ENCODE data around the gene TUFT1. TPM values are rescaled to one million over a fixed set of nuclear protein-coding genes. Genes with fewer than 3 reads are reported as not detected.

The TUFT1 gene
- total RNA-seq, 1 experiment from 2014 or later: 7.9 TPM

GRCh38 chr1:151545542-151545941 lies 5.4 kb downstream of the TUFT1 start:
- no peak for TF ChIP-seq ZNF671 (CRISPR knock-in tag; IDR thresholded peaks at IDR 0.05)
- no peak for TF ChIP-seq ARID4B (CRISPR knock-in tag; IDR thresholded peaks at IDR 0.05; ENCODE audit: borderline replicate concordance)
- TF ChIP-seq FOXJ3 (CRISPR knock-in tag; IDR thresholded peaks at IDR 0.05; ENCODE audit: borderline replicate concordance): no peak
- TF ChIP-seq, protein P1, sequence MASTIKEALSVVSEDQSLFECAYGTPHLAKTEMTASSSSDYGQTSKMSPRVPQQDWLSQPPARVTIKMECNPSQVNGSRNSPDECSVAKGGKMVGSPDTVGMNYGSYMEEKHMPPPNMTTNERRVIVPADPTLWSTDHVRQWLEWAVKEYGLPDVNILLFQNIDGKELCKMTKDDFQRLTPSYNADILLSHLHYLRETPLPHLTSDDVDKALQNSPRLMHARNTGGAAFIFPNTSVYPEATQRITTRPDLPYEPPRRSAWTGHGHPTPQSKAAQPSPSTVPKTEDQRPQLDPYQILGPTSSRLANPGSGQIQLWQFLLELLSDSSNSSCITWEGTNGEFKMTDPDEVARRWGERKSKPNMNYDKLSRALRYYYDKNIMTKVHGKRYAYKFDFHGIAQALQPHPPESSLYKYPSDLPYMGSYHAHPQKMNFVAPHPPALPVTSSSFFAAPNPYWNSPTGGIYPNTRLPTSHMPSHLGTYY (CRISPR knock-in tag; IDR thresholded peaks at IDR 0.05): no peak
- H3K36me3 Mint-ChIP-seq: no peaks in the 10 kb centered on the region
- DNase-seq (ENCODE audit: low spot score): no peak
- H3K27me3 Mint-ChIP-seq (ENCODE audit: low read depth): peaks cover 3% of the 10 kb centered on the region; the same call in 1 of the 2 replicates
- H3K4me1 Mint-ChIP-seq: peaks cover 25% of the 10 kb centered on the region
- no peak overlapping the region for H3K4me3 Mint-ChIP-seq
- CTCF ChIA-PET: no interaction called here
- no peaks in the 10 kb centered on the region for H3K9me3 Mint-ChIP-seq
- peak overlapping the region; percentile 57 for H3K27ac Mint-ChIP-seq
- POLR2A ChIA-PET: interaction anchor here (0.7 kb wide), 2 partner anchors 33 to 60 kb away, joined by 3 read pairs; no protein-coding TSS in a partner anchor
- ATAC-seq: no peak

DNA sequence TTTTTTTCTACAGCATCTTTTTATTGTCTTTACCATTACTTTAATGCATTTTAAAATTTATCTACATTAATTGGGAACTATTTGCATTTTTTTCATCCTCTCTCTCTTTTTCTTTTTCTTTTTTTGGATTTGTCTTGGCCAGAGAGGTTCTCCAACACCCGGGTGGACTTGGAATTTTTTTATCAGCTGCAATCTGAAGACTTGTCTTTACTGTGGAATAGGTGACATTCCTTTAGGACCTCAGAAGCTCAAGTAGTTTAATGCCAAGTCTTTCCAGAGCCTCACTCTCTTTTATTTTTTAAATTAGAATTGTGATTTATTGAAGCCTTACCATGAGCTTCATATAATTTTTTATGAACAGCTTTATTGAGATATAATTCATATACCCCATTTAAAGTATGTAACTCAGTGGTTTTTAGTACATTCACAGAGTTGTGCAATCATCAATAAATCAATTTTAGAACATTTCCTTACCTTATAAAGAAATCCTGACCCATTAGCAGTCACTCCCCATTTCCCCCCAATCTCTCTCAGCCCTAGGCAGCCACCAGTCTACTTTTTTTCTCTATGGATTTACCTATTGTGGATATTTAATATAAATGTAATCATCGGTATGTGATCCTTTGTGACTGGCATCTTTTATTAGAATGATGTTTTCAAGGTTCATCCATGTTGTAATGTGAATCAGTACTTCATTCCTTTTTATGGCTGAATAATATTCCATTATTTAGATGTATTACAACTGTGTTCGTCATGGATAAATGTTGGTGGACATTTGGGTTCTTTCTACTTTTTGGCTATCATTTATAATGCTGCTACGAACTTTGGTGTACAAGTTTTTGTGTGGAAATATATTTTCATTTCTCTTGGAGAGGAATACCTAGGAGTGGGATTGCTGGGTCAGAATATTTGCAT lies 6.2 kb downstream of the TUFT1 start:
- TF ChIP-seq, protein P2, sequence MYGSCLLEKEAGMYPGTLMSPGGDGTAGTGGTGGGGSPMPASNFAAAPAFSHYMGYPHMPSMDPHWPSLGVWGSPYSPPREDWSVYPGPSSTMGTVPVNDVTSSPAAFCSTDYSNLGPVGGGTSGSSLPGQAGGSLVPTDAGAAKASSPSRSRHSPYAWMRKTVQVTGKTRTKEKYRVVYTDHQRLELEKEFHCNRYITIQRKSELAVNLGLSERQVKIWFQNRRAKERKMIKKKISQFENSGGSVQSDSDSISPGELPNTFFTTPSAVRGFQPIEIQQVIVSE (CRISPR knock-in tag; IDR thresholded peaks at IDR 0.05; ENCODE audit: borderline replicate concordance): no peak
- TF ChIP-seq TP53 (CRISPR knock-in tag; IDR thresholded peaks at IDR 0.05) (no peak), NR3C1 (CRISPR knock-in tag; conservative IDR thresholded peaks at IDR 0.05; ENCODE audit: low read depth) (no peak), ARID4B (CRISPR knock-in tag; IDR thresholded peaks at IDR 0.05; ENCODE audit: borderline replicate concordance) (no peak)
- POLR2A ChIA-PET: interaction anchor here (0.7 kb wide), 2 partner anchors 34 to 61 kb away, joined by 3 read pairs; no protein-coding TSS in a partner anchor
- no peak for DNase-seq (ENCODE audit: low spot score)
- Mint-ChIP-seq H3K9me3 (no peaks in the 10 kb centered on the region), H3K4me1 (peaks cover 26% of the 10 kb centered on the region), H3K4me3 (no peak overlapping the region), H3K27me3 (ENCODE audit: low read depth) (peaks cover 3% of the 10 kb centered on the region; the same call in 1 of the 2 replicates), H3K27ac (peak overlapping the region; percentile 96), H3K36me3 (no peaks in the 10 kb centered on the region)
- CTCF ChIA-PET: interaction anchor here (0.6 to 1.1 kb wide), 3 partner anchors 35 to 87 kb away, joined by 4 to 6 read pairs (median 4); partner anchors contain the start of gene POGZ
- ATAC-seq: no peak

Measured in WTC11 (cell line).